Measurements from ENCODE around the gene DNMBP.
"Not testable (repeated sequence)": the region's sequence is repeated elsewhere in the genome, so short reads cannot be mapped to it uniquely, and the experiment has no call there.

The DNMBP gene

DNA sequence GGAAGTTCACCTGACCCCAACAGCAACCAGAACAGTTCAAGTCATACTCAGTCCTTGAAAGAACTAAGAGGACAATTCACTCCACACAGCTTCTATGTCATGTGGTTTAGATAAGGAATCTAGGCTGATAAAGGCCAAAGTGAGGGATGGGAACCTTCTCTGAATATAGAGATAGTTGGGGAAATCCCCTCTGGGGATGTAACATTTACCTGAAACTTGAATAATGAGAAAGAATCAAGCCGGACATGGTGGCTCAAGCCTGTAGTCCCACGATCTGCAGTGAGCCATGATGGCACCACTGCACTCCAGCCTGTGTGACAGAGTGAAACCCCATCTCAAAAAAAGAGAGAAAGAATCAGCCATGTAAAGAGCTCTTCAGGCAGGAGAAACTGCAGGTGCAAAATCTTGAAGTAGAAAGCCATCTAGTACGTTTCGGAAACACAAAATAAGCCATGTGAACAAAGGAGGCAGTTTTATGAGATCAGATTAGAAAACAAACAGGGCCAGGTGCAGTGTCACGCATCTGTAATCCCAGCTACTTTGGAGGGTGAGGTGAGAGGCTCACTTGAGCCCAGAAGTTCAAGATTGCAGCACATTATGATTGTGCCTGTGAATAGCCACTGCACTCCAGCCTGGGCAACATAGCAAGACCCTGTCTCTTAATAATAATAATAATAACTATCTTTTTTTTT lies 4.5 kb upstream of the DNMBP start:
- TF ChIP-seq, protein P1, sequence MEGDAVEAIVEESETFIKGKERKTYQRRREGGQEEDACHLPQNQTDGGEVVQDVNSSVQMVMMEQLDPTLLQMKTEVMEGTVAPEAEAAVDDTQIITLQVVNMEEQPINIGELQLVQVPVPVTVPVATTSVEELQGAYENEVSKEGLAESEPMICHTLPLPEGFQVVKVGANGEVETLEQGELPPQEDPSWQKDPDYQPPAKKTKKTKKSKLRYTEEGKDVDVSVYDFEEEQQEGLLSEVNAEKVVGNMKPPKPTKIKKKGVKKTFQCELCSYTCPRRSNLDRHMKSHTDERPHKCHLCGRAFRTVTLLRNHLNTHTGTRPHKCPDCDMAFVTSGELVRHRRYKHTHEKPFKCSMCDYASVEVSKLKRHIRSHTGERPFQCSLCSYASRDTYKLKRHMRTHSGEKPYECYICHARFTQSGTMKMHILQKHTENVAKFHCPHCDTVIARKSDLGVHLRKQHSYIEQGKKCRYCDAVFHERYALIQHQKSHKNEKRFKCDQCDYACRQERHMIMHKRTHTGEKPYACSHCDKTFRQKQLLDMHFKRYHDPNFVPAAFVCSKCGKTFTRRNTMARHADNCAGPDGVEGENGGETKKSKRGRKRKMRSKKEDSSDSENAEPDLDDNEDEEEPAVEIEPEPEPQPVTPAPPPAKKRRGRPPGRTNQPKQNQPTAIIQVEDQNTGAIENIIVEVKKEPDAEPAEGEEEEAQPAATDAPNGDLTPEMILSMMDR (IDR thresholded peaks at IDR 0.05; ENCODE audit: insufficient read depth, low read length, poor library complexity, severe bottlenecking) = no peak
- H3K36me3 ChIP-seq (ENCODE audit: control insufficient read depth, insufficient read depth, low read length) = no peaks in the 10 kb centered on the region
- peak; percentile 84 for DNase-seq (ENCODE audit: extremely low read depth, insufficient read length)
- no peak overlapping the region for H3K4me3 ChIP-seq (replicated peaks; ENCODE audit: low read depth, low read length)
- no peaks in the 10 kb centered on the region for H3K27me3 ChIP-seq (replicated peaks; ENCODE audit: control insufficient read depth, insufficient read depth, low read length)

DNA sequence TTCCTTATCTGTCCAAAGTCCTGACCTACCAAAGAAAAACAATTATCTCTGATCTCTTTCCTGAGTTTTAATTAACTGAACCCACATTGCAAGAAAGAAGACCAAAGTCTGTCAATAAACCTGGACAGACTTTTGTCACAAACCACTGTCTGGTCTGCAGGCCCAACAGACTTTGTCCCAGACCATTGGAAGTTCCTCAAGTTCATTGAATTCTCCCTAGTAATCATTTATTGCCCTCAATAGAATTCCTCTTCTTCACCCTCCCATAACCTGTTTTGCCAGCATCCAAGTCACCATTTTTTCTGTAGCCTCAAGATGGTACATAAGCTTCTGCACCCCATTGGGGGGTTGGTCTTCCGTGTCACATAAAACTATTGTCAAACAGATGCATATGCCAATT lies 3.9 kb upstream of the DNMBP start:
- no peak overlapping the region for H3K4me3 ChIP-seq (replicated peaks; ENCODE audit: low read depth, low read length)
- no peaks in the 10 kb centered on the region for H3K36me3 ChIP-seq (ENCODE audit: control insufficient read depth, insufficient read depth, low read length)
- no peaks in the 10 kb centered on the region for H3K27me3 ChIP-seq (replicated peaks; ENCODE audit: control insufficient read depth, insufficient read depth, low read length)
- TF ChIP-seq, protein P1 (IDR thresholded peaks at IDR 0.05; ENCODE audit: insufficient read depth, low read length, poor library complexity, severe bottlenecking) = no peak
- no peak for DNase-seq (ENCODE audit: extremely low read depth, insufficient read length)

DNA sequence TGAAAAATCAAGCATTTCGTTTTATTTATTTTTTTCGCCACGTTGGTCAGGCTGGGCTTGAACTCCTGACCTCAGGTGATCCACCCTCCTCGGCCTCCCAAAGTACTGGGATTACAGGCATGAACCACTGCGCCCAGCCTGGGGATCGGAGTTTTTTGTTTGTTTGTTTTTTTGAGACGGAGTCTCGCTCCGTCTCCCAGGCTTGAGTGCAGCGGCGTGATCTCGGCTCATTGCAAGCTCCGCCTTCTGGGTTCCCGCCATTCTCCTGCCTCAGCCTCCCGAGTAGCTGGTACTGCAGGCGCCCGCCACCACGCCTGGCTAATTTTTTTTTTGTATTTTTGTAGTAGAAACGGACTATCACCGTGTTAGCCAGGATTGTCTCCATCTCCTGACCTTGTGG lies 2.2 kb upstream of the DNMBP start:
- DNase-seq (ENCODE audit: extremely low read depth, insufficient read length); H3K4me3 ChIP-seq (replicated peaks; ENCODE audit: low read depth, low read length); H3K36me3 ChIP-seq (ENCODE audit: control insufficient read depth, insufficient read depth, low read length); H3K27me3 ChIP-seq (replicated peaks; ENCODE audit: control insufficient read depth, insufficient read depth, low read length): not testable (repeated sequence)

DNA sequence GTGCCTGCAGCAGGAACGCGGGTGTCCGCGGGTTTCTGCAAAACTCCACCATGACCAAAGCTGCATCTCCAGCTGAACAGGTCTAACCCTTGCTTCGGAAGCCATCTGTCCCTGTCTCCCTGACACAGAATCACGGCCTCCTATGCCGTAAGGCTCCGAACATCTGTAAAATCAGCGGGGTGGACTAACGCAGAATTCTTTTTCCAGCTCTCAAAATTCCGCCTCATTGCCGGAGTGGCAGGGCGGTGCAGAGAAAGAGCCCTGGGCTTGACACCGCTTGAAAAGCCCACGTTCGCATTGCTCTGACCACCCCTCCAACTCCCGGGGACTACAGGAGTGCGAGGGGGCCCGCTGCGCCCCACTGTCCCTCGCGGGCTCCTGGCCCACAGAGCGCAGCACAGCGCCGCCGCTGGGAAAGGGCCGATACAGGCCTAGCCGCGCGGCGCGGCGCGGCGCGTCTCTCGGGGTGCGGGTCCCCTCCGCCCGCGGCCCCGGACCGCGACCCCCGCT lies 409 bp downstream of the DNMBP start:
- H3K4me3 ChIP-seq (replicated peaks; ENCODE audit: low read depth, low read length) = peak overlapping the region; percentile 99
- no peaks in the 10 kb centered on the region for H3K27me3 ChIP-seq (replicated peaks; ENCODE audit: control insufficient read depth, insufficient read depth, low read length)
- TF ChIP-seq, protein P1 (IDR thresholded peaks at IDR 0.05; ENCODE audit: insufficient read depth, low read length, poor library complexity, severe bottlenecking) = peak; percentile 52
- no peak for DNase-seq (ENCODE audit: extremely low read depth, insufficient read length)
- no peaks in the 10 kb centered on the region for H3K36me3 ChIP-seq (ENCODE audit: control insufficient read depth, insufficient read depth, low read length)

DNA sequence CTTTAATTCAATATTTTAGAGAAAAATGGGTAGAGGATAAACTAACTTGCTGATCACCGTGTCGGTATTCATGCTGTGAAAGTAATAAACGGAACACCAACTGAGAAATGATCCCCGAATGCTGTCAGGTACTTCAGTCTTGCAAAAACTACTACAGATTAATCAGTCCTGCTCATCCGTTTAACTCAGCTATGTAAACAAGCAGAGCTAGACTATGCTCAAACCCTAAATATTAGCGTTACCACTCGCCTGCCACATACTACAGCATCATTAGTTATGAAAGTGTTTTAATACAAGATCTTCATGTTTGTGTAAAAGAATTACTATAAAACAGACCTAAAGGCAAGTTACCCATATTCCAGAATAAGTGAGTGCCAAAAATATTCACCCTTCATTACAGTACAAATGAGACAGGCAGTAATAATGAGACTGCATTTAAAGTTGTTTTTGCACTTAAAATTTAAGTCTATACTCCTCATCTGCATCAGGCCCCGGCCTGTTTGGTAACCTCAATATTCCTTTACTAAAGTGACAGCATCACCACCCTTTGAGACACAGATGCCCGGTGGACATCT lies 952 bp downstream of the DNMBP start:
- Histone ChIP-seq H3K4me3 (replicated peaks; ENCODE audit: low read depth, low read length) (peak overlapping the region; percentile 99), H3K27me3 (replicated peaks; ENCODE audit: control insufficient read depth, insufficient read depth, low read length) (no peaks in the 10 kb centered on the region), H3K36me3 (ENCODE audit: control insufficient read depth, insufficient read depth, low read length) (no peaks in the 10 kb centered on the region)
- TF ChIP-seq, protein P1 (IDR thresholded peaks at IDR 0.05; ENCODE audit: insufficient read depth, low read length, poor library complexity, severe bottlenecking) = no peak
- no peak for DNase-seq (ENCODE audit: extremely low read depth, insufficient read length)

DNA sequence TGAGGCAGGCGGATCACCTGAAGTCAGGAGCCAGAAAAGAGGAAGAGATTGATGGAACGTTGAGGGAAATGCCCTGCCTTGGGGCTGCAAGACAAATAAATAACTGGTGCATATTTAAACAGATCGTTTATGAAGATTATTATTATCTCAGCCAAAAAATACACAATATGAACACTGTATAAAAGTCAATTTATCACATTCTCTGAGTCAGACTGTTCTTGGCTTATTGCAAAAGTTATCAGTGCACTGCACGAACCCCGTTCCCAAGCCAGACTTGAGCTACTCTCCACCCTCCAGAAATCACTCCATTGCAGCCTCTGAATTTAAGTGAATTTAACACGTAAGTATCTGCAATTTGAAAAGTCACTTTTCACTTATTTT lies 1.6 kb downstream of the DNMBP start:
- Histone ChIP-seq H3K36me3 (ENCODE audit: control insufficient read depth, insufficient read depth, low read length) (no peaks in the 10 kb centered on the region), H3K4me3 (replicated peaks; ENCODE audit: low read depth, low read length) (peak overlapping the region; percentile 99), H3K27me3 (replicated peaks; ENCODE audit: control insufficient read depth, insufficient read depth, low read length) (no peaks in the 10 kb centered on the region)
- TF ChIP-seq, protein P1 (IDR thresholded peaks at IDR 0.05; ENCODE audit: insufficient read depth, low read length, poor library complexity, severe bottlenecking) = no peak
- no peak for DNase-seq (ENCODE audit: extremely low read depth, insufficient read length)
